Muscle layer of colon (tissue), 2 donors: Measurements from ENCODE around the gene NAT16.
"Not testable (repeated sequence)": the region's sequence is repeated elsewhere in the genome, so short reads cannot be mapped to it uniquely, and the experiment has no call there.

Experiments used
- H3K27ac ChIP-seq: one replicate; pipeline ENCODE4 v1.7.0; 2013; ENCODE audit warnings: low read depth, mild to moderate bottlenecking, low read length, moderate library complexity
- H3K27me3 ChIP-seq, 2 donors: one replicate each; pipeline ENCODE4 v1.7.0; 2013; ENCODE audit warnings: low read length in 2 of 2, mild to moderate bottlenecking in 2 of 2; ENCODE audit not compliant: insufficient read depth in 2 of 2, control insufficient read depth in 1 of 2
- H3K36me3 ChIP-seq: one replicate; pipeline ENCODE4 v1.7.0; 2013; ENCODE audit warnings: mild to moderate bottlenecking, low read length; ENCODE audit not compliant: insufficient read depth
- H3K4me1 ChIP-seq: one replicate; pipeline ENCODE4 v1.7.0; 2013; ENCODE audit warnings: mild to moderate bottlenecking, low read length; ENCODE audit not compliant: insufficient read depth
- H3K4me3 ChIP-seq, 2 donors: one replicate each; pipeline ENCODE4 v1.7.0; 2013; ENCODE audit warnings: low read length in 2 of 2, low read depth in 1 of 2, mild to moderate bottlenecking in 1 of 2, moderate library complexity in 1 of 2
- H3K9ac ChIP-seq: one replicate; pipeline ENCODE4 v1.7.0; 2013; ENCODE audit warnings: low read length
- H3K9me3 ChIP-seq: one replicate; pipeline ENCODE4 v1.7.0; 2013; ENCODE audit warnings: mild to moderate bottlenecking, low read length
- donor health status: abdominal sarcoma.
- donor health status: Adenocarcinoma of cecum.

The NAT16 gene

GRCh38 chr7:101151908-101152651 is 28.0 kb downstream of the NAT16 start:
- H3K4me1 ChIP-seq, result peaks cover 10% of the 10 kb centered on the region
- H3K9me3 ChIP-seq, result no peaks in the 10 kb centered on the region
- no peak overlapping the region for H3K27ac ChIP-seq
- peaks cover 0 to 7% of the 10 kb centered on the region in 2 donors for H3K27me3 ChIP-seq
- no peaks in the 10 kb centered on the region for H3K36me3 ChIP-seq
- no peak overlapping the region for H3K9ac ChIP-seq
- no peak overlapping the region for H3K4me3 ChIP-seq

GRCh38 chr7:101140746-101141382 is 39.2 kb downstream of the NAT16 start:
- Histone ChIP-seq H3K4me3 (no peak overlapping the region), H3K4me1 (peaks cover 4% of the 10 kb centered on the region), H3K9me3 (no peaks in the 10 kb centered on the region), H3K36me3 (no peaks in the 10 kb centered on the region), H3K27me3 (no peaks in the 10 kb centered on the region), H3K27ac (no peak overlapping the region), H3K9ac (no peak overlapping the region)

- Histone ChIP-seq H3K4me1 (peaks cover 4% of the 10 kb centered on the region), H3K27me3 (no peaks in the 10 kb centered on the region), H3K9me3 (no peaks in the 10 kb centered on the region), H3K27ac (no peak overlapping the region), H3K9ac (no peak overlapping the region), H3K4me3 (no peak overlapping the region), H3K36me3 (no peaks in the 10 kb centered on the region)
These were observed 39.8 kb downstream of the NAT16 start for GRCh38 chr7:101140339-101140699.

DNA sequence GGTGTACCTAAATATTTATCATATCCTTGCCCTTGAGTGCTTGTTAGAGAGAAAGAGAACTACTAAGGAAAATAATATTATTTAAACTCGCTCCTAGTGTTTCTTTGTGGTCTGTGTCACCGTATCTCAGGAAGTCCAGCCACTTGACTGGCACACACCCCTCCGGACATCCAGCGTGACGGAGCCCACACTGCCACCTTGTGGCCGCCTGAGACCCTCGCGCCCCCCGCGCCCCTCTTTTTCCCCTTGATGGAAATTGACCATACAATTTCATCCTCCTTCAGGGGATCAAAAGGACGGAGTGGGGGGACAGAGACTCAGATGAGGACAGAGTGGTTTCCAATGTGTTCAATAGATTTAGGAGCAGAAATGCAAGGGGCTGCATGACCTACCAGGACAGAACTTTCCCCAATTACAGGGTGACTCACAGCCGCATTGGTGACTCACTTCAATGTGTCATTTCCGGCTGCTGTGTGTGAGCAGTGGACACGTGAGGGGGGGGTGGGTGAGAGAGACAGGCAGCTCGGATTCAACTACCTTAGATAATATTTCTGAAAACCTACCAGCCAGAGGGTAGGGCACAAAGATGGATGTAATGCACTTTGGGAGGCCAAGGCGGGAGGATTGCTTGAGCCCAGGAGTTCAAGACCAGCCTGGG is 41.8 kb downstream of the NAT16 start:
- Histone ChIP-seq H3K9ac (no peak overlapping the region), H3K4me3 (no peak overlapping the region), H3K9me3 (no peaks in the 10 kb centered on the region), H3K27ac (no peak overlapping the region), H3K36me3 (no peaks in the 10 kb centered on the region), H3K4me1 (no peaks in the 10 kb centered on the region), H3K27me3 (no peaks in the 10 kb centered on the region)

DNA sequence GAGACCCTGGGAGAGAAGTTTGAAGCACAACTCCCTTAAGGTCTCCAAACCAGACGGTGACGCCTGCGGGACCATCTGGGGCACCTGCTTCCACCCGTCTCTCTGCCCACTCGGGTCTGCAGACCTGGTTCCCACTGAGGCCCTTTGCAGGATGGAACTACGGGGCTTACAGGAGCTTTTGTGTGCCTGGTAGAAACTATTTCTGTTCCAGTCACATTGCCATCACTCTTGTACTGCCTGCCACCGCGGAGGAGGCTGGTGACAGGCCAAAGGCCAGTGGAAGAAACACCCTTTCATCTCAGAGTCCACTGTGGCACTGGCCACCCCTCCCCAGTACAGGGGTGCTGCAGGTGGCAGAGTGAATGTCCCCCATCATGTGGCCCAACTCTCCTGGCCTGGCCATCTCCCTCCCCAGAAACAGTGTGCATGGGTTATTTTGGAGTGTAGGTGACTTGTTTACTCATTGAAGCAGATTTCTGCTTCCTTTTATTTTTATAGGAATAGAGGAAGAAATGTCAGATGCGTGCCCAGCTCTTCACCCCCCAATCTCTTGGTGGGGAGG is 42.4 kb downstream of the NAT16 start:
- H3K27me3 ChIP-seq, result no peaks in the 10 kb centered on the region
- H3K36me3 ChIP-seq, result no peaks in the 10 kb centered on the region
- H3K4me3 ChIP-seq, result no peak overlapping the region
- H3K27ac ChIP-seq, result no peak overlapping the region
- H3K9ac ChIP-seq, result no peak overlapping the region
- H3K9me3 ChIP-seq, result no peaks in the 10 kb centered on the region
- no peaks in the 10 kb centered on the region for H3K4me1 ChIP-seq

DNA sequence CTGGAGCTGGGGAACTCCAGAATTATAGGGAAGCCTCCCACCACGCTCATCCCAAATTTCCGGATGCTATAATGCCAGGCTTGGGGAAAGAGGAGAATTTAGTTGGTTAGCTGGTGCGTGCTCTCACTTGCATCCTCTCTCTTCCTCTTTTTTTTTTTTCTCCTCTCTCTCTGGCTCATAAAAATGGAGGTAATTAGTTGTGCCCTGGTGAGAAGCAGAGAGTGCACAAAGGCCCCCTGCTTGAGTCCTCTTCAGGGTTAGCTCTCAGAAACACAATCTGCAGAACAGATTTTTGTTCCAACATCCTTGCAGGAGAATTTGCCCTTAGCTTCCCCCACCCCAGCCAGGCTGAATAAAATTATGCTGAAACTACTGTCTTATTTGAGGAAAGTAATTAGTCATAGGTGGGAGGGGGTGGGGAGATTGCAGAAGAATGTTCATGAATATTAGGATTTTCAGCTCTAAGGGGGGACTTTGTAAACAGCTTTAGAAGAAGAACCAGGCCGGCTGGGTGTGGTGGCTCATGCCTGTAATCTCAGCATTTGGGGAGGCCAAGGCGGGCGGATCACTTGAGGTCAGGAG is 45.6 kb downstream of the NAT16 start:
- no peaks in the 10 kb centered on the region for H3K36me3 ChIP-seq
- H3K9ac ChIP-seq, result no peak overlapping the region
- no peaks in the 10 kb centered on the region for H3K4me1 ChIP-seq
- no peaks in the 10 kb centered on the region for H3K9me3 ChIP-seq
- no peaks in the 10 kb centered on the region for H3K27me3 ChIP-seq
- H3K27ac ChIP-seq, result no peak overlapping the region
- no peak overlapping the region for H3K4me3 ChIP-seq

DNA sequence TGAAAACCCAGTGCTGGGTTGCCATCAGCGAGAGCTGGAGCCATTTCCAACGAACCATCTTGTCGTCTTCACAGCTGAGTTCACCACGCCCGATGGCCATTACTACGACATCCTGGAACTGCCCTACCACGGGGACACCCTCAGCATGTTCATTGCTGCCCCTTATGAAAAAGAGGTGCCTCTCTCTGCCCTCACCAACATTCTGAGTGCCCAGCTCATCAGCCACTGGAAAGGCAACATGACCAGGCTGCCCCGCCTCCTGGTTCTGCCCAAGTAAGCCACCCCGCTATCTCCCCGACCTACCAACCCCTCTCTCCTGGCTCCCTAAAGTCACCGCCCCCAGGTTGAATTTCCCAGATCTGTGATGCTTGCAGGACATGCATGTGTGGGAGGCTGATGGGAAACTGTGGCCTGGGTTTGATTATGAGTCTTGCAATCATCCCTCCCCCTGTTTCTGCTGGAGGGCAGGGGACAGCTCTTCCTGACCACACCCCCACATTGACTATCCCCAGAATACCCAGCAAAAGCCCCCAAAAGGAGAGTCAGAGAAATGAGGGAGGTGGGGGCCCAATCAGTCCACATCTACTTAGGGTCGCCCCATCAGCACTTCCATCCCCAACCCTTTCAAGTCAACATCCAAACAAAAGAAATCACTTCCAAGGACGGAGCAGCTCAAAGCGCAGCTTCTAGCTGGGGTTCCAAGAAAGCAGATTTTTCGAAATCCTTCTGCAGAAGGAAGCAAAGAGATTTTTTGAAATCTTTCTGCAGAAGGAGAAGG is 46.3 kb downstream of the NAT16 start:
- no peak overlapping the region for H3K9ac ChIP-seq
- H3K36me3 ChIP-seq, result no peaks in the 10 kb centered on the region
- no peaks in the 10 kb centered on the region for H3K9me3 ChIP-seq
- H3K4me1 ChIP-seq, result no peaks in the 10 kb centered on the region
- H3K27me3 ChIP-seq, result no peaks in the 10 kb centered on the region
- no peak overlapping the region for H3K4me3 ChIP-seq
- H3K27ac ChIP-seq, result no peak overlapping the region

DNA sequence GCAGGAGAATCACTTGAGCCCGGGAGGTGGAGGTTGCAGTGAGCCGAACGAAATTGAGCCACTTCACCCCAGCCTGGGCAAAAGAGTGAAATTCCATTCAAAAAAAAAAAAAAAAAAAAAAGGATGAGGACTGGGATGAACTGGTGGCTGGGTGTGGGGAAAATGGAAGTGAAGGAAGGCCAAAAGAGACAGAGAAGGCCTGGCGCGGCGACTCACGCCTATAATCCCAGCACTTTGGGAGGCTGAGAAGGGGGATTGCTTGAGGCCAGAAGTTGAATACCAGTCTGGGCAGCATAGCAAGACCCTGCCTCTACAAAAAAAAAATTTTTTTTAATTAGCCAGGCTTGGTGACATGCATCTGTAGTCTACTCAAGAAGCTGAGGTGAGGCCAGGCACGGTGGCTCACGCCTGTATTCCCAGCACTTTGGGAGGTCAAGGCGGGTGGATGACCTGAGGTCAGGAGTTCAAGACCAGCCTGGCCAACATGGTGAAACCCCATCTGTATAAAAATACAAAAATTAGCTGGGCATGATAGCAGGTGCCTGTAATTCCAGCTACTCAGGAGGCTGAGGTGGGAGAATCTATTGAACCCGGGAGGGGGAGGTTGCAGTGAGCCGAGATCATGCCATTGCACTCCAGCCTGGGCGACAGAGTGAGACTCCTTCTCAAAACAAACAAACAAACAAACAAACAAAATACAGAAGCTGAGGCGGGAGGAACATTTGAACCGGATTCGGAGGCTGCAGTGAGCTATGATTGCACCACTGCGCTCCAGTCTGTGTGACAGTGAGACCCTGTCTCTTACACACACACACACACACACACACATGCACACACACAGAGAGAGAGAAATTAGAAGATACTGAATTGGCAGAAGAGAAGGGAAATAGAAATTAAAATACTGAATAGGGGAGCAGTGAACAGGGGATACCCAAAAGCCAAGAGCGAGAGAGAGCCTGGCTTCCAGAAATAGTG is 47.2 kb downstream of the NAT16 start:
- not testable (repeated sequence) for H3K4me3 ChIP-seq, H3K27me3 ChIP-seq, H3K36me3 ChIP-seq, H3K9ac ChIP-seq, H3K9me3 ChIP-seq, H3K4me1 ChIP-seq, H3K27ac ChIP-seq

DNA sequence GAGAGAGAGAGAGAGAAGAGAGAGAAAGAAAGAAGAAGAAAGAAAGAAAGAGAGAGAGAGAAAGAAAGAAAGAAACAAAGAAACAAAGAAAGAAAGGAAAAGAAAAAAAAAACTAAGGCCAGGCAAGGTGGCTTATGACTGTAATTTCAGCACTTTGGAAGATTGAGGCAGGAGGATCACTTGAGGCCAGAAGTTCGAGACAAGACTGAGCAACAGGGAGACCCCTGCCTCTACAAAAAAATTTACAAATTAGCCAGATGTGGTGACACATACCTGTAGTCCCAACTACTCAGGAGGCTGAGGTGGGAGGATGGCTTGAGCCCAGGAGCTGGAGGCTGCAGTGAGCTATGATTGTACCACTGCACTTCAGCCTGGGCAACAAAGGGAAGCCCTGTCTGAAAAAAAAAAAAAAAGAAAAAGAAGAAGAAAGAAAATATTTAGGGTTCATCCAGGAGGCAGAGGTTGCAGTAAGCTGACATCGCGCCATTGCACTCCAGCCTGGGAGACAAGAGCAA is 50.4 kb downstream of the NAT16 start:
- Histone ChIP-seq H3K4me1 (peaks cover 19% of the 10 kb centered on the region), H3K36me3 (no peaks in the 10 kb centered on the region), H3K27me3 (no peaks in the 10 kb centered on the region)

More for the DNA sequence above, 50.4 kb downstream of the NAT16 start:
- H3K27ac ChIP-seq, result no peak overlapping the region
- no peak overlapping the region for H3K4me3 ChIP-seq
- H3K9ac ChIP-seq, result no peak overlapping the region
- no peaks in the 10 kb centered on the region for H3K9me3 ChIP-seq
